GM18870 (cell line): Measurements from ENCODE around the gene KIAA1217.
"Not testable (repeated sequence)": the region's sequence is repeated elsewhere in the genome, so short reads cannot be mapped to it uniquely, and the experiment has no call there.

Experiments used
- ATAC-seq: cut with Tn5 transposase; IDR thresholded peaks from one replicate; pipeline ENCODE4 v1.9.1; 2021; ENCODE audit warnings: moderate library complexity; ENCODE audit not compliant: unreplicated experiment

KIAA1217 gene

GRCh38 chr10:24333736-24334135 is 124.8 kb downstream of the KIAA1217 start:
- ATAC-seq: no peak

GRCh38 chr10:24334279-24334939 is 125.5 kb downstream of the KIAA1217 start:
- no peak for ATAC-seq

- not testable (repeated sequence) for ATAC-seq
Measured at GRCh38 chr10:24337723-24338122, 128.8 kb downstream of the KIAA1217 start.

GRCh38 chr10:24339387-24339786 is 130.4 kb downstream of the KIAA1217 start:
- ATAC-seq: no peak

GRCh38 chr10:24340446-24340845 is 131.5 kb downstream of the KIAA1217 start:
- ATAC-seq: no peak

GRCh38 chr10:24340883-24341282 is 131.9 kb downstream of the KIAA1217 start:
- no peak for ATAC-seq

GRCh38 chr10:24341371-24341770 is 132.4 kb downstream of the KIAA1217 start:
- ATAC-seq: no peak

- ATAC-seq: no peak
Measured at GRCh38 chr10:24341897-24342296, 133.0 kb downstream of the KIAA1217 start.

GRCh38 chr10:24343686-24344085 is 134.7 kb downstream of the KIAA1217 start:
- no peak for ATAC-seq

- ATAC-seq: no peak
Measured at GRCh38 chr10:24344279-24344678, 135.3 kb downstream of the KIAA1217 start.

GRCh38 chr10:24344695-24345463 is 135.9 kb downstream of the KIAA1217 start:
- ATAC-seq: no peak

- no peak for ATAC-seq
Measured at GRCh38 chr10:24346877-24347519, 138.1 kb downstream of the KIAA1217 start.

- ATAC-seq: no peak
Measured at GRCh38 chr10:24349379-24350001, 140.6 kb downstream of the KIAA1217 start.

GRCh38 chr10:24350070-24350921 is 141.4 kb downstream of the KIAA1217 start:
- ATAC-seq: no peak

GRCh38 chr10:24350922-24351225 is 141.9 kb downstream of the KIAA1217 start:
- not testable (repeated sequence) for ATAC-seq

GRCh38 chr10:24351961-24352360 is 143.0 kb downstream of the KIAA1217 start:
- ATAC-seq: no peak

GRCh38 chr10:24352399-24352798 is 143.5 kb downstream of the KIAA1217 start:
- no peak for ATAC-seq

GRCh38 chr10:24353319-24353718 is 144.4 kb downstream of the KIAA1217 start:
- no peak for ATAC-seq

GRCh38 chr10:24355056-24355688 is 146.2 kb downstream of the KIAA1217 start:
- ATAC-seq: no peak

GRCh38 chr10:24357344-24358004 is 148.5 kb downstream of the KIAA1217 start:
- ATAC-seq: no peak
